ENCODE measurements around the gene PRR16. TPM values are rescaled to one million over a fixed set of nuclear protein-coding genes. Genes with fewer than 3 reads are reported as not detected.

Gene PRR16
- total RNA-seq, 6 experiments from 2014 or later = 53.5 to 74.0 (median 61.2) TPM

- H3K27ac Mint-ChIP-seq = no peak overlapping the region
- TF ChIP-seq, protein P1, sequence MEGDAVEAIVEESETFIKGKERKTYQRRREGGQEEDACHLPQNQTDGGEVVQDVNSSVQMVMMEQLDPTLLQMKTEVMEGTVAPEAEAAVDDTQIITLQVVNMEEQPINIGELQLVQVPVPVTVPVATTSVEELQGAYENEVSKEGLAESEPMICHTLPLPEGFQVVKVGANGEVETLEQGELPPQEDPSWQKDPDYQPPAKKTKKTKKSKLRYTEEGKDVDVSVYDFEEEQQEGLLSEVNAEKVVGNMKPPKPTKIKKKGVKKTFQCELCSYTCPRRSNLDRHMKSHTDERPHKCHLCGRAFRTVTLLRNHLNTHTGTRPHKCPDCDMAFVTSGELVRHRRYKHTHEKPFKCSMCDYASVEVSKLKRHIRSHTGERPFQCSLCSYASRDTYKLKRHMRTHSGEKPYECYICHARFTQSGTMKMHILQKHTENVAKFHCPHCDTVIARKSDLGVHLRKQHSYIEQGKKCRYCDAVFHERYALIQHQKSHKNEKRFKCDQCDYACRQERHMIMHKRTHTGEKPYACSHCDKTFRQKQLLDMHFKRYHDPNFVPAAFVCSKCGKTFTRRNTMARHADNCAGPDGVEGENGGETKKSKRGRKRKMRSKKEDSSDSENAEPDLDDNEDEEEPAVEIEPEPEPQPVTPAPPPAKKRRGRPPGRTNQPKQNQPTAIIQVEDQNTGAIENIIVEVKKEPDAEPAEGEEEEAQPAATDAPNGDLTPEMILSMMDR (IDR thresholded peaks at IDR 0.05) = no peak
- peaks cover 14% of the 10 kb centered on the region for H3K4me1 Mint-ChIP-seq (ENCODE audit: low read depth)
- H3K36me3 Mint-ChIP-seq (ENCODE audit: low read depth) = peaks cover 16% of the 10 kb centered on the region
- DNase-seq = no peak
- H3K9me3 Mint-ChIP-seq = peaks cover 16% of the 10 kb centered on the region
- H3K4me3 Mint-ChIP-seq = no peak overlapping the region
- H3K27me3 Mint-ChIP-seq (ENCODE audit: insufficient read depth) = no peaks in the 10 kb centered on the region
Observed at GRCh38 chr5:120435129-120435528, 29.0 kb upstream of the PRR16 start.

DNA sequence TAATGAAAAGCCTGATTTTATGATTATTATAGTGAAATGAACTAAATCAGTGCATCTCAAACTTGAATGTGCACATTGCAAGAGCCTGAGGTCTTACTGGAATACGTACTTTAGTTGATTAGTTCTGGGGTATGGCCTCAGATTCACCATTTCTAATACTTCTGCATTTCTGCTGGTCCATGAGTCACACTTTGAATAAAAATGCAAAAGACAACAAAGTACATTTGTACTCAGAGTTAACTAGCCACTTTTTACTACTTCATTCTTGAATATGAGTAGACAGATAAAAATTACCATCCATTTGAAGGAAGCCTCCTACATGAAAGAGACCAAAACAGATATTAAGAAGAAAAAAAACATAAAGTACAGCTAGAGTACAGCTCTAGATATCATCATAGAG lies 27.1 kb upstream of the PRR16 start:
- H3K36me3 Mint-ChIP-seq (ENCODE audit: low read depth) = no peaks in the 10 kb centered on the region
- no peaks in the 10 kb centered on the region for H3K27me3 Mint-ChIP-seq (ENCODE audit: insufficient read depth)
- H3K27ac Mint-ChIP-seq = peak overlapping the region; percentile 24; the same call in 1 of the 2 replicates
- DNase-seq = peak; percentile 67
- TF ChIP-seq, protein P1 (IDR thresholded peaks at IDR 0.05) = no peak
- peak overlapping the region; percentile 19; the same call in 1 of the 2 replicates for H3K4me3 Mint-ChIP-seq
- no peaks in the 10 kb centered on the region for H3K9me3 Mint-ChIP-seq
- H3K4me1 Mint-ChIP-seq (ENCODE audit: low read depth) = peaks cover 18% of the 10 kb centered on the region

DNA sequence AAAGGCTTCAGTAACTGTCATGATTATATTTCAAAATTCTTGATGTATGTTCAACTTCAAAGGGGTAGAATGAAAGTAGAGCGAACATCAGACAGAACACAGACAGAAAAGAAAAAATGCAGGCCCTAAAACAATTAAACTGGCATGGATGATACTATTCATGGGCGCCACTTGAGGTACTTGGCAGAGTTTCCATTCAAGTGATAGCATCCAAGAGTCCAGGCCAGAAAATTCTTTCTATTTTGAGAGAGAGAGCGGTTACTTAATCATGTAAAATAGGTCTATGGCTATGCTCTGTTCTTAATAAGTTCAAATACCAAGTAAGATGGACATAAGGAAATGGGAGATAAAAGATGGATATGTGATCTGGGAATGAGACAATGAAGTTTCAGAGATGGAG lies 21.4 kb upstream of the PRR16 start:
- Mint-ChIP-seq H3K27ac (no peak overlapping the region), H3K4me3 (no peak overlapping the region), H3K9me3 (no peaks in the 10 kb centered on the region), H3K27me3 (ENCODE audit: insufficient read depth) (no peaks in the 10 kb centered on the region), H3K36me3 (ENCODE audit: low read depth) (peaks cover 10% of the 10 kb centered on the region), H3K4me1 (ENCODE audit: low read depth) (peaks cover 41% of the 10 kb centered on the region)
- TF ChIP-seq, protein P1 (IDR thresholded peaks at IDR 0.05) = no peak
- DNase-seq = no peak

DNA sequence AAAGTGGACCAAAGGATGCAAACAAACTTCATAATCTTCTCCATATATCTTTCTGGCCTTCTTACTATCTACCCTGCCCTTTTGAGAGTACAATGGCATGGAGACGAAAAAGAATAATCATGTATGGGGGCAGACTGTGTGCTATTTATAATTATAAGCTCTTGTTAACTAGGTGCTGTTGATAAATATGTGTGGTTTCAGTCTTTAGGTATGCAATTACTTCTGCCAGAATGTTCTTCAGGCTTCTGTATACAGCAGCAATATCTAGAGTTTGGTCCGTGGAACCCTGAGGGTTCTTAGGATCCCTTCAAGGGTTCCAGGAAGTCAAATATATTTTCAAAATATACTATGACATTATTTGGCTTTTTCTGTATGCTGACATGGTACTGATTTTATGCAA lies 20.5 kb upstream of the PRR16 start:
- DNase-seq = no peak
- no peaks in the 10 kb centered on the region for H3K27me3 Mint-ChIP-seq (ENCODE audit: insufficient read depth)
- no peaks in the 10 kb centered on the region for H3K9me3 Mint-ChIP-seq
- H3K36me3 Mint-ChIP-seq (ENCODE audit: low read depth) = peaks cover 10% of the 10 kb centered on the region
- H3K27ac Mint-ChIP-seq = no peak overlapping the region
- no peak overlapping the region for H3K4me3 Mint-ChIP-seq
- TF ChIP-seq, protein P1 (IDR thresholded peaks at IDR 0.05) = no peak
- H3K4me1 Mint-ChIP-seq (ENCODE audit: low read depth) = peaks cover 49% of the 10 kb centered on the region

DNA sequence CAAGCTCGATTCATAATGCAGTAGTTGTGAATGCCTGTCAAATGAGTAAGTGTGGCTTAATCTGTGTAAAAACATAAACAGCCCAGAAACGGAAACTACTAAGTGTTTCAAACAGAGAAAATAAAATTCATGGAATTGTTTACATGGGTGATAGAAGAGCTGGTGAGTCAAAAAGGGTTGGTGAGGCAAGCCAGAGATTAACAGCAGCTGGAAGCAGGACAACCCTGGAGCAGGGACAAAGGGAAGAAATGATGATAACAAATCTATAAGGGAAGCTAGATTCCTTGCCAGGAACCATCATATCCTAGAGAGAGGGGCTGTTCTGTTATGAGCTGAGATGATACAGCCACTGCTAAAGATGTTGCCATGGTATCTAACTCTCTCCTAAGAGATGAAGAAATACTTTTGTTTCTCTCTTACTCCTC lies 18.0 kb upstream of the PRR16 start:
- H3K27me3 Mint-ChIP-seq (ENCODE audit: insufficient read depth) = no peaks in the 10 kb centered on the region

More for the DNA sequence above, 18.0 kb upstream of the PRR16 start:
- DNase-seq = peak; percentile 93
- Mint-ChIP-seq H3K9me3 (no peaks in the 10 kb centered on the region), H3K27ac (peak overlapping the region; percentile 94), H3K4me3 (peak overlapping the region; percentile 58), H3K36me3 (ENCODE audit: low read depth) (peaks cover 13% of the 10 kb centered on the region), H3K4me1 (ENCODE audit: low read depth) (peaks cover 68% of the 10 kb centered on the region)
- TF ChIP-seq, protein P1 (IDR thresholded peaks at IDR 0.05) = no peak

Measured in HFFc6 (cell line).